Karpas-422 (cell line): ENCODE results near the gene KRTAP4-1. TPM values are rescaled to one million over a fixed set of nuclear protein-coding genes. Genes with fewer than 3 reads are reported as not detected.
"Not testable (repeated sequence)": the region's sequence is repeated elsewhere in the genome, so short reads cannot be mapped to it uniquely, and the experiment has no call there.

Experiments
- DNase-seq: peaks from one replicate; pipeline ENCODE4 v3.0.0-alpha.2; 2015
- H2AFZ ChIP-seq: fragments of 200-600 bp; sonication (generic); 2 replicates; pipeline ENCODE4 v1.6.1; 2014; ENCODE audit warnings: antibody characterized with exemption, low read length, mixed read lengths
- H3K27ac ChIP-seq: fragments of 200-600 bp; sonication (generic); 2 replicates; pipeline ENCODE4 v1.5.1; 2014; ENCODE audit warnings: mild to moderate bottlenecking, low read length, moderate library complexity
- H3K27me3 ChIP-seq: fragments of 200-600 bp; sonication (generic); 2 replicates; pipeline ENCODE4 v1.6.1; 2014; ENCODE audit warnings: low read length, mixed read lengths
- H3K36me3 ChIP-seq: fragments of 200-600 bp; sonication (generic); 2 replicates; pipeline ENCODE4 v1.6.1; 2014; ENCODE audit warnings: low read length, mixed read lengths; ENCODE audit not compliant: insufficient read depth
- H3K4me1 ChIP-seq: fragments of 200-600 bp; sonication (generic); 2 replicates; pipeline ENCODE4 v1.6.1; 2014; ENCODE audit warnings: mild to moderate bottlenecking, low read length, mixed read lengths
- H3K4me2 ChIP-seq: fragments of 200-600 bp; sonication (generic); 2 replicates; pipeline ENCODE4 v1.6.1; 2014; ENCODE audit warnings: low read length, low read depth, mild to moderate bottlenecking; ENCODE audit not compliant: poor library complexity, severe bottlenecking
- H3K4me3 ChIP-seq: fragments of 200-600 bp; sonication (generic); 2 replicates; pipeline ENCODE4 v1.5.1; 2014; ENCODE audit warnings: mild to moderate bottlenecking, antibody characterized with exemption, low read length, mixed read lengths
- H3K79me2 ChIP-seq: fragments of 200-600 bp; sonication (generic); 2 replicates; pipeline ENCODE4 v1.6.1; 2014; ENCODE audit warnings: mild to moderate bottlenecking, low read length, mixed read lengths
- H3K9ac ChIP-seq: fragments of 200-600 bp; sonication (generic); 2 replicates; pipeline ENCODE4 v1.6.0; 2014; ENCODE audit warnings: low read length
- H3K9me2 ChIP-seq: fragments of 200-600 bp; sonication (generic), shearing (Covaris generic); replicated peaks from 2 replicates; pipeline ENCODE4 v1.6.0; 2014; ENCODE audit warnings: mild to moderate bottlenecking, low read length, moderate library complexity; ENCODE audit not compliant: insufficient read depth
- H3K9me3 ChIP-seq: fragments of 300-700, 200-600 bp; sonication (generic); 2 replicates; pipeline ENCODE4 v1.6.1; 2014; ENCODE audit warnings: low read length, mixed read lengths
- H4K20me1 ChIP-seq: fragments of 200-600 bp; sonication (generic); 2 replicates; pipeline ENCODE4 v1.6.1; 2014; ENCODE audit warnings: mild to moderate bottlenecking, antibody characterized with exemption, low read length, low read depth; ENCODE audit not compliant: insufficient read depth
- total RNA-seq: library from RNA; depleted of rRNA; stranded (reverse); fragments of >200 nt; shearing (Covaris generic); gene quantifications from 2 replicates; pipeline ENCODE4 v1.2.3, GENCODE V29; 2014; ENCODE audit warnings: low replicate concordance

KRTAP4-1 gene
- total RNA-seq, 1 experiment from 2014 or later: not detected

GRCh38 chr17:41160648-41161047, 24.1 kb downstream of the KRTAP4-1 start, which contains the start of gene KRTAP4-4:
KRTAP4-4 (minus strand) TSS chr17:41160748; CDS start chr17:41160691, 57 bp downstream.
- Histone ChIP-seq H3K4me1 (no peaks in the 10 kb centered on the region), H3K27me3 (no peaks in the 10 kb centered on the region), H3K79me2 (no peaks in the 10 kb centered on the region), H3K9ac (no peak within 1 kb of the TSS), H4K20me1 (no peaks in the 10 kb centered on the region), H3K36me3 (no peaks in the 10 kb centered on the region), H3K27ac (no peak within 1 kb of the TSS), H3K4me3 (no peak within 1 kb of the TSS), H3K9me2 (no peaks in the 10 kb centered on the region), H3K4me2 (no peak within 1 kb of the TSS), H2AFZ (no peak within 1 kb of the TSS), H3K9me3 (no peaks in the 10 kb centered on the region)
- DNase-seq: no peak

DNA sequence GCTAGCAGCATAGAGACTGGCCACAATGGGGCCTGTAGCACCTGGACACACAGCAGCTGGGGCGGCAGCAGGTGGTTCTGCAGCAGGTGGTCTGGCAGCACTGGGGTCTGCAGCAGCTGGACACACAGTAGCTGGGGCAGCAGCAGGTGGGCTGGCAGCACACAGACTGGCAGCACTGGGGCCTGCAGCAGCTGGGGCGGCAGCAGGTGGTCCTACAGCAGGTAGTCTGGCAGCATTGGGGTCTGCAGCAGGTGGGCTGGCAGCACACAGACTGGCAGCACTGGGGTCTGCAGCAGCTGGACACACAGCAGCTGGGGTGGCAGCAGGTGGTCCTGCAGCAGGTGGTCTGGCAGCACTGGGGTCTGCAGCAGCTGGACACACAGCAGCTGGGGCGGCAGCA, 24.5 kb downstream of the KRTAP4-1 start:
- H3K9ac ChIP-seq, H3K79me2 ChIP-seq, DNase-seq, H3K36me3 ChIP-seq, H4K20me1 ChIP-seq, H3K27ac ChIP-seq, H3K4me1 ChIP-seq, H3K4me3 ChIP-seq, H3K27me3 ChIP-seq, H2AFZ ChIP-seq, H3K9me3 ChIP-seq, H3K9me2 ChIP-seq, H3K4me2 ChIP-seq: not testable (repeated sequence)

GRCh38 chr17:41153856-41154255, 30.9 kb downstream of the KRTAP4-1 start:
- Histone ChIP-seq H3K79me2 (no peaks in the 10 kb centered on the region), H4K20me1 (no peaks in the 10 kb centered on the region), H3K4me3 (no peak overlapping the region), H3K9me3 (no peaks in the 10 kb centered on the region), H3K36me3 (no peaks in the 10 kb centered on the region), H3K9ac (no peak overlapping the region), H3K4me2 (no peak overlapping the region), H3K27ac (no peak overlapping the region), H2AFZ (no peak overlapping the region), H3K4me1 (no peaks in the 10 kb centered on the region), H3K9me2 (no peaks in the 10 kb centered on the region), H3K27me3 (no peaks in the 10 kb centered on the region)
- DNase-seq: no peak

DNA sequence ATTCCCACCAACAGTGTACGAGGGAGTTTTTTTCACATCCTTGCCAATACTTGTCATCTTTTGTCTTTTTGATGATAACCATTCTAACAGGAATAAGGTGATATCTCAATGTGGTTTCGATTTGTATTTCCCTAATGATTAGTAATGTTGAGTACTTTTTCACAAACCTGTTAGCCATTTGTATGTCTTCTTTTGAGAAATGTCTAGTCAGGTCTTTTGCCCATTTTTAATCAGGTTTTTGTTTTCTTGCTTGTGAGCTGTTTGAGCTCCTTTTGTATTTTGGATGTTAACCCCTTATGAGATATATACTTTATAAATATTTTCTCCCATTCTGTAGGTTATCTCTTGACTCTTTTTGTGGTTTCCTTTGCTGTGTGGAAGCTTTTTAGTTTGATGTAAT, 33.2 kb downstream of the KRTAP4-1 start:
- Histone ChIP-seq H3K27ac (no peak overlapping the region), H3K36me3 (no peaks in the 10 kb centered on the region)
- no peak for DNase-seq

DNA sequence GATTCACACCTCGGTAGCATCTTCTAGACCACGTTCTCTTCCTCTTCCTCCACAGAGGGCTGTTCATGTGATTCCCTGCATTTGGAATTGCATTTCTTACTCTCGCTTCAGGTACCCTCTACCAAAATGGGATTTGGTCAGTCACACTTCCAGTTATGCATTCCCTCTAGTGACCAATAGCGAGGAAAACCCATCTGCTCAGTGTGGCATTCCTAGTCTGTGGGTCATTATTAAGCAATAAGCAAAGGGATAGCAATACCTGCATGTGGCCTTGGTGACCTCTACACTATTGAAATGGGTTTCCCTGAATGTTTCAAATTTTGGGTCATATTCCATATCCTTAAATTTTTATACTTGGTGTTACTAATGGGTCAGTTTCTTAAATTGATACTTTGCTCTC, 34.7 kb downstream of the KRTAP4-1 start:
- H3K27me3 ChIP-seq: no peaks in the 10 kb centered on the region

More for the DNA sequence above, 33.2 kb downstream of the KRTAP4-1 start:
- Histone ChIP-seq H3K27me3 (no peaks in the 10 kb centered on the region), H2AFZ (no peak overlapping the region), H4K20me1 (no peaks in the 10 kb centered on the region), H3K79me2 (no peaks in the 10 kb centered on the region), H3K9ac (no peak overlapping the region), H3K4me3 (no peak overlapping the region), H3K9me3 (no peaks in the 10 kb centered on the region), H3K9me2 (no peaks in the 10 kb centered on the region), H3K4me1 (no peaks in the 10 kb centered on the region), H3K4me2 (no peak overlapping the region)

GRCh38 chr17:41149652-41149985, 35.1 kb downstream of the KRTAP4-1 start, which contains the start of gene KRTAP4-5:
KRTAP4-5 (minus strand) TSS chr17:41149825; CDS start chr17:41149767, 58 bp downstream.
- no peaks in the 10 kb centered on the region for H3K36me3 ChIP-seq
- no peaks in the 10 kb centered on the region for H3K79me2 ChIP-seq
- H3K9me2 ChIP-seq: no peaks in the 10 kb centered on the region
- H3K4me3 ChIP-seq: no peak within 1 kb of the TSS
- no peaks in the 10 kb centered on the region for H4K20me1 ChIP-seq
- no peak within 1 kb of the TSS for H3K9ac ChIP-seq
- no peaks in the 10 kb centered on the region for H3K4me1 ChIP-seq
- H3K27ac ChIP-seq: no peak within 1 kb of the TSS
- no peak within 1 kb of the TSS for H2AFZ ChIP-seq
- no peak within 1 kb of the TSS for H3K4me2 ChIP-seq
- no peaks in the 10 kb centered on the region for H3K9me3 ChIP-seq
- DNase-seq: no peak
- no peaks in the 10 kb centered on the region for H3K27me3 ChIP-seq

More for the DNA sequence above, 34.7 kb downstream of the KRTAP4-1 start:
- Histone ChIP-seq H3K9ac (no peak overlapping the region), H4K20me1 (no peaks in the 10 kb centered on the region), H3K27ac (no peak overlapping the region), H3K4me1 (no peaks in the 10 kb centered on the region), H2AFZ (no peak overlapping the region), H3K36me3 (no peaks in the 10 kb centered on the region), H3K9me2 (no peaks in the 10 kb centered on the region), H3K4me3 (no peak overlapping the region), H3K9me3 (no peaks in the 10 kb centered on the region), H3K79me2 (no peaks in the 10 kb centered on the region), H3K4me2 (no peak overlapping the region)
- DNase-seq: no peak

DNA sequence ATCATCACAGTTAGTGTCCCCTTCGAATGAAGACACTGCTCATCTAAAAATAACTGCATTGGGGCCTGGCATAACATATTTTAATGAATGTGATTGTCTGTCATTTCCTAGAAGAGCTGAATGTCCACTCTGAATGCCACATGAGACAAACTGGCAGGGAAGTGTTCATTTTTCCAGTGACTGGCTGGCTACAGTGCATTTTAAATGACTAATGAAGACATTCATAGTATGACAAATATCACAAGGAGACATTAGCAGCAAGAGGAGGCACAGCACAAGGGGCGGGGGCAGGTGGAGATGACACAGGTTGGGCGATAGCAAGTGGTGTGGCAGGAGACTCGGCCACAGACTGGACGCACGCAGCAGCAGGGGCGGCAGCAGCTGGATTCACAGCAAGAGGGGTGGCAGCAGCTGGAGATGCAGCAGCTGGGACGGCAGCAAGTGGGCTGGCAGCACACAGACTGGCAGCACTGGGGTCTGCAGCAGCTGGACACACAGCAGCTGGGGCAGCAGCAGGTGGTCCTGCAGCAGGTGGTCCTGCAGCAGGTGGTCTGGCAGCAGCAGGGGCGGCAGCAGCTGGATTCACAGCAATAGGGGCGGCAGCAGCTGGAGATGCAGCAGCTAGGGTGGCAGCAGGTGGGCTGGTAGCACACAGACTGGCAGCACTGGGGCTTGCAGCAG, 35.6 kb downstream of the KRTAP4-1 start:
- H3K9me2 ChIP-seq, H3K79me2 ChIP-seq, H3K4me1 ChIP-seq, H2AFZ ChIP-seq, H3K36me3 ChIP-seq, H3K27me3 ChIP-seq, H3K4me3 ChIP-seq, DNase-seq, H4K20me1 ChIP-seq, H3K4me2 ChIP-seq, H3K9ac ChIP-seq, H3K27ac ChIP-seq, H3K9me3 ChIP-seq: not testable (repeated sequence)

- no peak for DNase-seq
- H2AFZ ChIP-seq: no peak overlapping the region
- H3K4me3 ChIP-seq: no peak overlapping the region
- peaks cover 3% of the 10 kb centered on the region; the same call in 1 of the 2 replicates for H3K9me3 ChIP-seq
- no peak overlapping the region for H3K9ac ChIP-seq
- H3K4me2 ChIP-seq: no peak overlapping the region
- no peaks in the 10 kb centered on the region for H3K9me2 ChIP-seq
- H4K20me1 ChIP-seq: no peaks in the 10 kb centered on the region
- H3K27me3 ChIP-seq: no peaks in the 10 kb centered on the region
- H3K4me1 ChIP-seq: no peaks in the 10 kb centered on the region
- H3K36me3 ChIP-seq: no peaks in the 10 kb centered on the region
- no peak overlapping the region for H3K27ac ChIP-seq
- H3K79me2 ChIP-seq: no peaks in the 10 kb centered on the region
Observed at GRCh38 chr17:41147531-41148204, 37.0 kb downstream of the KRTAP4-1 start.
